AG09309 (cell line): ENCODE results near the gene GCAT.
A peak's percentile ranks its signal among the peaks of the same experiment; 100 is the strongest.

Source experiments
- DNase-seq: peaks from one replicate; pipeline ENCODE4 v3.0.0-alpha.2; 2010; ENCODE audit warnings: low read depth
- H3K4me3 ChIP-seq: 2 replicates; pipeline ENCODE4 v1.5.1; 2011; ENCODE audit warnings: mild to moderate bottlenecking, low read depth, low read length, moderate library complexity; ENCODE audit not compliant: control insufficient read depth
- TF ChIP-seq, protein P1 (sequence below): IDR thresholded peaks from 2 replicates; pipeline ENCODE4 v1.5.1; 2011; ENCODE audit warnings: mild to moderate bottlenecking, low read depth, low read length, inconsistent platforms; ENCODE audit not compliant: insufficient read depth, control insufficient read depth; ENCODE audit errors: missing control alignments

The GCAT gene

DNA sequence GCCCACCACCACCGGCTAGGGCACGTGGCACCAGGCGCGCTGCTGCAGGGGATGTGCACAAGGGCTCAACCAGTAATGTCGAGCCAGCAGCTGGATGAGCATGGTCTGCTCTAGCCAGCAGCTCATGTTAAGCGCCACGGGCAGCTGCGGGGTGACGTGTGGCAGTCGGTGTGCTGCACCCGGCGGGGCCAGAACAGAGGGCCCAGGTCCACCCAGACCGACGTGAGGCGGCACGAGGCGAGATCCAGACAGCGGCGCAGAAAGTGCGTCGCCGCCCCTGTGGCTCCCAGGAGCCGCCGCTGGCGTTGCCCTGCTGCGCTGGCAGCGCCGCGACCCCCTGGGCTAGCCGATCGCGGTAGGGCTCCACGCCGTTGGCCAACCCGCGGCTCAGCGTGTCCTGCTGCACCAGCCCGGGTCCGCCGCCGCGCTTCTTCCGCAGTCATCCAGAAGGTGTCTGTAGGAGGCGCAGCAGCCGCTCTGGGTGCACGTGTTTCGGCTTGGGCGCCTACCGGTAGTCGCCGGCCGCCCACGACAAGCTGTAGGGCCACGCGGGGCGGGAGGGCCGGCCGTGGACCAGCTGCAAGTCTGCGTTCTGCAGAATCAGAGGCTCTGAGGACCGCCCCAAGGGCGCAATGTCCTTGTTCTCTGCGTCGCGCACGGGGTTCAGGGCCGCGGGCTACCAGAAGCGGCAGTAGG is 10.8 kb downstream of the GCAT start:
- TF ChIP-seq, protein P1, sequence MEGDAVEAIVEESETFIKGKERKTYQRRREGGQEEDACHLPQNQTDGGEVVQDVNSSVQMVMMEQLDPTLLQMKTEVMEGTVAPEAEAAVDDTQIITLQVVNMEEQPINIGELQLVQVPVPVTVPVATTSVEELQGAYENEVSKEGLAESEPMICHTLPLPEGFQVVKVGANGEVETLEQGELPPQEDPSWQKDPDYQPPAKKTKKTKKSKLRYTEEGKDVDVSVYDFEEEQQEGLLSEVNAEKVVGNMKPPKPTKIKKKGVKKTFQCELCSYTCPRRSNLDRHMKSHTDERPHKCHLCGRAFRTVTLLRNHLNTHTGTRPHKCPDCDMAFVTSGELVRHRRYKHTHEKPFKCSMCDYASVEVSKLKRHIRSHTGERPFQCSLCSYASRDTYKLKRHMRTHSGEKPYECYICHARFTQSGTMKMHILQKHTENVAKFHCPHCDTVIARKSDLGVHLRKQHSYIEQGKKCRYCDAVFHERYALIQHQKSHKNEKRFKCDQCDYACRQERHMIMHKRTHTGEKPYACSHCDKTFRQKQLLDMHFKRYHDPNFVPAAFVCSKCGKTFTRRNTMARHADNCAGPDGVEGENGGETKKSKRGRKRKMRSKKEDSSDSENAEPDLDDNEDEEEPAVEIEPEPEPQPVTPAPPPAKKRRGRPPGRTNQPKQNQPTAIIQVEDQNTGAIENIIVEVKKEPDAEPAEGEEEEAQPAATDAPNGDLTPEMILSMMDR = peak; percentile 51
- no peak for DNase-seq
- peak overlapping the region; percentile 43 for H3K4me3 ChIP-seq

DNA sequence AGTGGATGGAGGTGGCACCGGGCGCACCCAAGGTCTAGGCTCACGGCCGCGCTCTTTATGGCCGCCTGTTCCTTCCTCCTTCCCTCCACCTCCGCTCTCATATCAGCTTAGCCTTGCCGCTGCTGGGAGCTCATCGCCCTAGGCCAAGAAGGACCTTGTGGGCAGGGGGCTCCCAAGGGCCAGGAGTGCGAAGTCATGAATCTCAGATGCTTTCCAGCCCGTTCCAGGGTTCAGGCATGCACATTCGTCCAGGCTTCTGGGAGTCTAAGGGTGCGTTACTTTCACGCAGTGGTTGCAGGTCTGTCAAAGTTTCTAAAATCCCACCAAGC is 11.3 kb downstream of the GCAT start:
- no peak for DNase-seq
- H3K4me3 ChIP-seq = peak overlapping the region; percentile 7
- TF ChIP-seq, protein P1 = no peak

DNA sequence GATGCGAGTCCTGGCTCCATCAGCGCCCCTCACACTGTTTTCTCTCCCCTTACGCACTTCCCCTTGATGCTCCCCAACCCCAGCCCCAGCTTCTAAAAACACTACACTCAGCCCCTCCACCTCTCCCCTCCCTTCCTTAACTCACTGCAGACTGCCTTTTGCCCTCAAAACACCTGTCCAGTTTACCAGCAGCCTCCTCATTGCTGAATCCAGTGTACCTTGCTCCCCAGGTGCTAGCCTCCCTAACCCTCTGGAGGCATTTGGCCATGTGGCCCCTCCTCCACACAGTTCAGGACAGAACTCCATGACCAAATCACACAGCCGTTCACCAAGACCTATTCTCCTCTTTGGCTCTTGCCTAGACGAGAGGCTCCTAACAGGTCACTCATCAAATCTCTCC is 12.6 kb downstream of the GCAT start:
- H3K4me3 ChIP-seq = no peak overlapping the region
- DNase-seq = no peak
- TF ChIP-seq, protein P1 = no peak

DNA sequence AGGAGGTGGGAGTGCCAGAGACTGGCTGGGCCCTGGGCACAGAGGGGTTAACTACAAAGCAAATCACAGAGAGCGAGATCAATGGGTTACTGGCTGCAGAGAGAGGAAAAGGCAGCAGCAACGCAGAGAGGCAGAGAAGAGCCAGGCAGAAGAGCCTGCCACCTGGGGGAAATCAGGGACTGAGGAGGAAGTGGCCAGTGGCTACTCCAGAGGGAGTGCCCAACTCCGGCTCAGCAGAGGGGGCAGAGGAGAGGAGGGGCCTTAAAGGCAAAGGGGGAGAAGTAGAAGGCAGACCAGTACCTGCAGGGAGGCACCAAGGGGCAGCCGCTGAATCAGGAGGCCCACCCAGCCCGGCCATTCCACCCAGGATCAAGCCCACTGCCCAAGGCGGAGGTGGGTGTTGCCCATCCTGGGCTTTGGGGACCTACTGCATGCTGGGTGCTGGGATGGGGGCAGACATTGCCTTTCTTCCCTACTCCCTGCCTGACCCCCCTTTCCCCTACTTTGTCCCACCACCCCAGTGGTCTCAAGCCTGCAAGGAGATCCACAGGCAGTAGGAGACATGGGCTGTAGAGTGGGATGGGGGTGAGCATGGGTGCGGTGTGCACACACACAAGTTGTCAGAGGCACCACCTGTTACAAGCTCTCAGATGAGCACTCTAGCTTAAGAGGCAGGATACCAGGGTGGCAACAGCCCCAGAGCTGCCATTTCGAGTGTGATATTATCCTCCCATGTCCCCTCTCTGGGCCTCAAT is 14.5 kb downstream of the GCAT start:
- no peak for DNase-seq
- TF ChIP-seq, protein P1 = no peak
- no peak overlapping the region for H3K4me3 ChIP-seq

DNA sequence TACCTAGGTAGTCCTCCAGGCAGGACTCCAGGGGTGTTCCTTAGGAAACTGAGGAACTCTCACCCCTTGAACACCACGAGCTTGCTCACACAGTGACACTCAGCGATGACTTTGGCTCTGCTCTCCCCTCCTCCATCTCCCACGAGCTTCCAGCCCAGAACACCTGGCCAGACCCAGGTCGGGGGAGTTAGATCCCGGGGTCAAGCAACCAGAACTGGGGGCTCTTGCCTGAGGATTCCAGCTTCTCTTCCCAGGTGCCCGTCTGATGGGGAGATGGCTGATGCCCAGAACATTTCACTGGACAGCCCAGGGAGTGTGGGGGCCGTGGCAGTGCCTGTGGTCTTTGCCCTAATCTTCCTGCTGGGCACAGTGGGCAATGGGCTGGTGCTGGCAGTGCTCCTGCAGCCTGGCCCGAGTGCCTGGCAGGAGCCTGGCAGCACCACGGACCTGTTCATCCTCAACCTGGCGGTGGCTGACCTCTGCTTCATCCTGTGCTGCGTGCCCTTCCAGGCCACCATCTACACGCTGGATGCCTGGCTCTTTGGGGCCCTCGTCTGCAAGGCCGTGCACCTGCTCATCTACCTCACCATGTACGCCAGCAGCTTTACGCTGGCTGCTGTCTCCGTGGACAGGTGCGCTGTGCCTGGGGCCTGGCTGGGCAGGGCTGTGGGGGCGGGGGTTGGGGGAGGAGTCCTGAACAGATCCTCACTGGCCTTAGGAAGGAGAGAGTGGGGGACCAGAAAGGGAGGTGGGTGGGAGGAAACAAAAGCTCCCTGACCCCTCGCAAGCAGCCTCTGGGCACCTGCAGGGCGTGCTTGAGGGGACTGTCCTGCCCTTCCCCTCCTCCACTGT is 15.6 kb downstream of the GCAT start, which contains the start of gene GALR3:
TSS of gene GALR3 (plus strand) at position 249 of the 852 bp plus-strand sequence. CDS start at position 274, 25 bp downstream.
- no peak for DNase-seq
- TF ChIP-seq, protein P1 = no peak
- H3K4me3 ChIP-seq = no peak within 1 kb of the TSS
